ENCODE data around the gene ZNF124.
"Not testable (repeated sequence)": the region's sequence is repeated elsewhere in the genome, so short reads cannot be mapped to it uniquely, and the experiment has no call there.

ZNF124 gene

DNA sequence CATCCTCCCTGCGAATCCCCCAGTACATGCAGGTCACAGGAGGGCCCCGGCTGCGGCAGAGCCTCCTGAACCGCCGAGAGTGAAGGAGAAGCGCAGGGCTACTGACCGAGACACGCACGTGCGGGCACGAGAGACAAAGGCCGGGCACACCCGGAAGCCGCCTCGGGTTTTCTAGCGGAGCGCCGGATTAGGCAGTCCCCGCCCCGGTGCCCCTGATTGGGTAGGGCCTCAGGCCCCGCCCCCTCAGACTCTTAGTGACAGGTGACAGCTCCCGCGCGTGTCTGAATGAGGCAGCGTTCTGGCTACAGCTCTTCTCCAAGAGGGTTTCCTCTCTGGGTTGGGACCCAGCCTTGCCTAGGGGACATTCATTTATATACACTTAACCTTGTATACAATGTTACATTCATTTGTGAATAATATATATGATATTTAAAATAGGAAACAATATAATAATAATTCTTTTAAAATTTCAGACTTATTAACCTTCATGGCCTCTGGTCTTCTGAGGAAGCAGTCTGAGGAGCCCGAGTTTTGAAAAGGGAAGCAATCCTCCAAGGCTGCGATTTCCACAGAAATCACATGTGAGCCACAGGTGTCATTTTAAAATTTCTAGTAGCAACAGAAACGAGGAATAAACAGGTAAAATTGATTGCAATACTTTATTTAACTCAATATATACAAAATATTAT lies at the start of gene ZNF124:
TSS of gene ZNF124 (minus strand) at position 146 of the 689 bp plus-strand sequence. CDS start at position 3, 143 bp downstream.
- H3K4me3 ChIP-seq (ENCODE audit: control insufficient read depth, low read depth, low read length); DNase-seq (ENCODE audit: low read depth): not testable (repeated sequence)

DNA sequence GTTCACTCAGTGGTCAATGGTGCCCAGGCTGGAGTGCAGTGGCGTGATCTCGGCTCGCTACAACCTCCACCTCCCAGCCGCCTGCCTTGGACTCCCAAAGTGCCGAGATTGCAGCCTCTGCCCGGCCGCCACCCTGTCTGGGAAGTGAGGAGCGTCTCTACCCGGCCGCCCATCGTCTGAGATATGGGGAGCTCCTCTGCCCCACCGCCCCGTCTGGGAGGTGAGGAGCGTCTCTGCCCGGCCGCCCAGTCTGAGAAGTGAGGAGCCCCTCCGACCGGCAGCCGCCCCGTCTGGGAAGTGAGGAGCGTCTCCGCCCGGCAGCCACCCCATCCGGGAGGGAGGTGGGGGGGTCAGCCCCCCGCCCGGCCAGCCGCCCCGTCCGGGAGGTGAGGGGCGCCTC lies 48.5 kb upstream of the ZNF124 start:
- not testable (repeated sequence) for DNase-seq (ENCODE audit: low read depth); H3K4me3 ChIP-seq (ENCODE audit: control insufficient read depth, low read depth, low read length)

DNA sequence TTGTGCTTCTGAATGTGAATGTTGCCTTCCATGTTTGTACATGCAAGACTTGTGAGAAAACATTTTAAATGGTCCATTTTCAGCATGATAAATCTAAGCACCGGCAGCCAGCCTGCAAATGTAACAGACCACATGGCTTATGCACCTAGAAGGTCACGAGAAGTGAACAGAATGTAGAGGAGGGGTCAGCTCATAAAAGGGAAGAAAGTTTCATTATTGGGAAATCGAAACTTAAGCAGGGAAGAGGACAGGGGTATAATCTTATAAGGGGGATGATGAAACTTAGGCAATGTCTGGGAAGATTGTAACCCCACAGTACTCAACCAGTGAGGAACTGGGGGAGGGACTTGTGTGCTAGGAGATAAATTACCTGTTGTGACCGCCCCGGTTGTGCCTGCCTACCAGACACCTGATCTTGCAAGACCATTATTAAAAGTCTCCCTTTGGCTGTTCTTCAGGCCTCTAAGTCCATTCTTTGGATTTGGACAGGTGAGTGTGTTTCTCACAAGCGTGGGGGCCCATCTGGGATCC lies 46.4 kb upstream of the ZNF124 start:
- TF ChIP-seq, protein P1, sequence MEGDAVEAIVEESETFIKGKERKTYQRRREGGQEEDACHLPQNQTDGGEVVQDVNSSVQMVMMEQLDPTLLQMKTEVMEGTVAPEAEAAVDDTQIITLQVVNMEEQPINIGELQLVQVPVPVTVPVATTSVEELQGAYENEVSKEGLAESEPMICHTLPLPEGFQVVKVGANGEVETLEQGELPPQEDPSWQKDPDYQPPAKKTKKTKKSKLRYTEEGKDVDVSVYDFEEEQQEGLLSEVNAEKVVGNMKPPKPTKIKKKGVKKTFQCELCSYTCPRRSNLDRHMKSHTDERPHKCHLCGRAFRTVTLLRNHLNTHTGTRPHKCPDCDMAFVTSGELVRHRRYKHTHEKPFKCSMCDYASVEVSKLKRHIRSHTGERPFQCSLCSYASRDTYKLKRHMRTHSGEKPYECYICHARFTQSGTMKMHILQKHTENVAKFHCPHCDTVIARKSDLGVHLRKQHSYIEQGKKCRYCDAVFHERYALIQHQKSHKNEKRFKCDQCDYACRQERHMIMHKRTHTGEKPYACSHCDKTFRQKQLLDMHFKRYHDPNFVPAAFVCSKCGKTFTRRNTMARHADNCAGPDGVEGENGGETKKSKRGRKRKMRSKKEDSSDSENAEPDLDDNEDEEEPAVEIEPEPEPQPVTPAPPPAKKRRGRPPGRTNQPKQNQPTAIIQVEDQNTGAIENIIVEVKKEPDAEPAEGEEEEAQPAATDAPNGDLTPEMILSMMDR (IDR thresholded peaks at IDR 0.05; ENCODE audit: control insufficient read depth, insufficient read depth, low read depth, low read length, missing control alignments): no peak
- DNase-seq (ENCODE audit: low read depth): no peak
- no peak overlapping the region for H3K4me3 ChIP-seq (ENCODE audit: control insufficient read depth, low read depth, low read length)

DNA sequence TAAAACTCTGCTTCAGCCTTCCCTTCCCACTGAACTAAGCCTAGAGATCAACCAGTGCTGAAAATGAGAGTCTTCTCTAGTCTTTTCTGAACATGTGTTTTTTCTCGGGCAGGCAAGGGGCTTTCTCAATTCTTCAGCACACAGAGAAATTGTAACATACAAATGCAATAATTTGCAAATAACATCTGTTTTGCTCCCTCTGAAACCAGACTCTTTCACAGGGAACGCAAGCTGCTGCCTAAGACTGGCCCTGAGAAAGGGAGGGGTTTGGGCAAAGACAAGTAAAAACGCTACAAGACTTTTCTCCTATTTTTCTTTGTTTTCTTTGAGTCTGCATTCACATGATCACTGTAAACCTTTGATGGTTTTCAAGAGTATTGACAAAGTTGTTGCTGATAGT lies 44.4 kb upstream of the ZNF124 start:
- no peak for DNase-seq (ENCODE audit: low read depth)
- H3K4me3 ChIP-seq (ENCODE audit: control insufficient read depth, low read depth, low read length): no peak overlapping the region

DNA sequence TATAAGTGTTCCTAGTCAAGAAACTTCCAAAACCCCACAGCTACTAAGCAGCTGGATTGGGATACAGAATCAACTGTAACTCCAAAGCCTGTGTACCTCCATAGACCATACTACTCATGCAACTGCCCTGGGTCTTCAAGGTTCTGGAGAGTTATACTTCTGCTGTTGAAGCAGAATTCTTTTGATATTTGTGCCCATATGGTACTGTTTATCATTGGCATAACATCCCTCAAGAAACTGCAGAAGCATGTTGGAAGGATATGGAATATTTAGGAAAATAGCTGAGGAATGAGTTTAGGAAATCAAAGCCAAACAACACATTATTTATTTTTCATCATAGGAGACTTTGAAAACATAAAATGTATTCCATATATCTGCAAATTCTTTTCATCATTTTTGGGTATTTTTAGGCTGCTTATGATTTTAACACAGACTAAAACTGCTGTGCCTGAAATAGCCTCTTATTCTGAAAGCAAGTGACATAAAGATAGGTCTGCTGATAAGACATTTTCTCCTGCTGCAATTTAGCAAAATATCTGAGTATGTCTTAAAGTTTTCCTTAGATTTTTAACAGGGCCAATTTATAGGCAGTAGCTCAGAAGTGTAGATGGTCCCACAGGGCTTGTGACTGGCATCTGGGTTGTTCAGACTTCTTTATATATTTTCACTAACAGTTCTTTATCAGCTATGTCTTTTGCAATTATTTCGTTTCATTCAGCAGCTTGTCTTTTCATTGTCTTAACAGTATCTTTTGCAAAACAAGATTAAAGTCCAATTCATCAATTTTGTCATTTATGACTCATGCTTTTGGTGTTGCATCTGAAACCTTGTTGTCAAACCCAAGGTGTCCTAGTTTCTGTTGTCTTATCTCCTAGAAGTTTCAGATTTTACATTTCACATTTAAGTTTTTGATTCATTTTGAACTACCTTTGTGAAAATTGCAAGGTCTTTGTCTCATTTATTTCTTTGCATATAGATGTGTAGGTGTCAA lies 41.1 kb upstream of the ZNF124 start:
- no peak for DNase-seq (ENCODE audit: low read depth)
- TF ChIP-seq, protein P1 (IDR thresholded peaks at IDR 0.05; ENCODE audit: control insufficient read depth, insufficient read depth, low read depth, low read length, missing control alignments): no peak
- no peak overlapping the region for H3K4me3 ChIP-seq (ENCODE audit: control insufficient read depth, low read depth, low read length)

More for the DNA sequence above, 44.4 kb upstream of the ZNF124 start:
- TF ChIP-seq, protein P1 (IDR thresholded peaks at IDR 0.05; ENCODE audit: control insufficient read depth, insufficient read depth, low read depth, low read length, missing control alignments): no peak

DNA sequence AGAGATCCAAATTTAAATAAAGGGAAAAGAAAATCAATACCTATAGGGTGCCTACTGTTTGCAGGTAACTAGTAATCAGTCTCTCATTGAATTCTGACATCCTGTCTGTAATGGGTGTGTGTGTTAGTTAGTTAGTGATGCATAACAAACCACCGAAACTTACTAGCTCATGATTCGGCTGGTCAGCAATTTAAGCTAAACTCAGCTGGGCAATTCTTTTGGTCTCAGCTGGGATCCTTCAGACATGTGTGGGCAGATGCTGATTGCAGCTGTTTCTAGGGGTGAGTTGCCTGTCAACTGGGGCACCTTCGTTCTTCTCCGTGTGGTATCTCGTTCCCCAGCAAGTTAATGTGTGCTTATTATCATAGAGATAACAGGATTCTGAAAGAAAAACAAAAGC lies 40.2 kb upstream of the ZNF124 start:
- H3K4me3 ChIP-seq (ENCODE audit: control insufficient read depth, low read depth, low read length): no peak overlapping the region
- DNase-seq (ENCODE audit: low read depth): no peak
- TF ChIP-seq, protein P1 (IDR thresholded peaks at IDR 0.05; ENCODE audit: control insufficient read depth, insufficient read depth, low read depth, low read length, missing control alignments): no peak

DNA sequence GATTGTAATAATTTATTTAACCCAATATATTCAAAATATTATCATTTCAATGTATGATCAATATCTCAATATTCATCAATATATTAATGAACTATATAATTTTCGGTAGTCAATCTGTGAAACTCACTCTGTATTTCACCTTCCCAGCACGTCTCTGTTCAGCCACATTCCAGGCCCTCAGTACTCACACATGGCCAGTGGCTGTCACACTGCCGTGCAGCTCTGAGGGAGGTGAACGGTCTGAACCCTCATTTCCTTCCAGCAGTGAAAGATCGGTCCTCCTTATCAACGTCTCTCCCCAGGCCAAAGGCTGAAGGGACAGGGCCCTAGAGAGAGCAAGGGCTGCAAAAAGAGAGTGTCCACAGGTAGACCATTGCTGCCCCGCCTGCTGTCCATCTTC lies 39.5 kb upstream of the ZNF124 start:
- TF ChIP-seq, protein P1 (IDR thresholded peaks at IDR 0.05; ENCODE audit: control insufficient read depth, insufficient read depth, low read depth, low read length, missing control alignments): no peak
- H3K4me3 ChIP-seq (ENCODE audit: control insufficient read depth, low read depth, low read length): no peak overlapping the region
- no peak for DNase-seq (ENCODE audit: low read depth)

Measured in AG09309 (cell line).